HG03280 (cell line): ENCODE results near the gene CACNA1G.

Experiments used
- ATAC-seq: cut with Tn5 transposase; IDR thresholded peaks from one replicate; pipeline ENCODE4 v1.9.1; 2021; ENCODE audit warnings: mild to moderate bottlenecking, moderate library complexity; ENCODE audit not compliant: unreplicated experiment

Gene CACNA1G

DNA sequence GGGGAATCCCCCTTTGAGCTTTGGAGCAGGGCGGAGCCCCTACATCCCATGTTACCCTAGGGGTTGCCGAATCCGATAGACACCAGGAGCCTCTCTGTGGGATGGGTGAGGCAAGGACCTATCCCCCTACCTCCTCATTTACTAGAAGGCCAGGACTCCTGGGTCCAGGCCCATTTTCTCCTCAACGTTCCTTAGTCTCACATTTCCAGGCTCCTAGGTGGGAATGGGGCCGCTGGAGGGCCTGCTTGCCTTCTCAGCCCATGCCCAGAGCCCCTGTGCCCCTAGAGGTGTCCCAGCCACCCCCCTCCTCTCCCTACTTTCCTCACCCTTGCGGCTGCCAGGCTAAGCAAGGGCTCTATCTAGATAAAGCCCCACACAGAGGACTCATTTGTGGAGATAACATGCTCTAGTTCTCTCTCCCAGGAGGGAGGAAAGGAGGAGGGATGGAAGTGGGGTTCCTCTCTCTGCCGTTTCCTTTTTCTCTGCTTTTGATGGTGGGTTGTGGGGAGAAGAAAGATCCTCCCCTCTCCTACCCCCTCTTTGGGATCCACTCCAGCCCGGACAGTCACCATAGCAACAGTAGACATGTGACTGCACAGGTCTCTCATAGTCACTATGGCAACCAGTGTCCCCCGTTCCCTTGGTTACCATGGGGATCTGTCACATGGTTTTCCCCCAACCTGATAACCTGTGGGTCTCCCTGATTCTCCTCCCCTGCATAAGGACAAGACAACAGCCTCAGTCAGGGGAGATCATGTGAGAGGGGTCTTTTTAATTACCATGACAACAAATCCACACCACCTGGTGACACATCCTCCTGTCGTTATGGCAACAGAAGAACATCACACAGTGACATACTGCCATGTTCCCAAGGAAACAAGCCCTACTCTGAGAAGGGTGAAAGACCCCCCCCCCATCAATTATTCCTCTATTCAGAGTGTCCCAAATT lies 5.2 kb downstream of the CACNA1G start:
- no peak for ATAC-seq

DNA sequence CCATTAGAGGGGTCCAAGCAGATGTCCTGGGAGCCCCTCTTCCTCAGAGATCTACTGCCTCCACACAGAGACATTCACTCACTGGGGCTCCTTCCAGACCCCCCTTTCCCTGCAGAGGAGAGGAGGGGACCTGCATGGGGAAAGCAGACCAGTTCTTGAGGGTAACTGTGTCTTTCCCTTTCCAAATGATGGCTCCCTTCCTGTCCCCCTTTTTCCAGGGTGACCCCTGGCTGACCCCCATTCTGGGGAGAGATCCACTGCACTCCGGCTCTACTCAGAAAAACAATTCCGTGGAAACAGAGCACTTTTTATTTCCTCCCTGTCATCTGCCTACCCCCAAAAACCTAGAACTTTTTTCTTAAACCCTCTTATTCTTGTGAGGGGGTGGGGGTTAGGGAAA lies 6.4 kb downstream of the CACNA1G start:
- no peak for ATAC-seq

DNA sequence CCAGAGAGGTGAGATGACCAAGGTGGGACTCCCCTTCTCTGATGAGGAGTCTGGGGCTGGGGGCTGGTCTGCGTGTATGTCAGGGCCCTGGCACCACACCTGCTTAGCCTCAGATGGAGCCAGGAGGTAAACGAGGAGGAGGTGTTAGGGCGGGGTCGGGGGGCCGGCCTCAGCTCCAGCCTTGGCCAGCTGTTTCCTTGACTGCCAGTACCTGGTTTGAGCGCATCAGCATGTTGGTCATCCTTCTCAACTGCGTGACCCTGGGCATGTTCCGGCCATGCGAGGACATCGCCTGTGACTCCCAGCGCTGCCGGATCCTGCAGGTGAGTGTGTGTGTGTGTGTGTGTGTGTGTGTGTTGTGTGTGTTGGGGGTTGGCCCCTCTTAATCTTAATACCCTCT lies 8.1 kb downstream of the CACNA1G start:
- no peak for ATAC-seq

DNA sequence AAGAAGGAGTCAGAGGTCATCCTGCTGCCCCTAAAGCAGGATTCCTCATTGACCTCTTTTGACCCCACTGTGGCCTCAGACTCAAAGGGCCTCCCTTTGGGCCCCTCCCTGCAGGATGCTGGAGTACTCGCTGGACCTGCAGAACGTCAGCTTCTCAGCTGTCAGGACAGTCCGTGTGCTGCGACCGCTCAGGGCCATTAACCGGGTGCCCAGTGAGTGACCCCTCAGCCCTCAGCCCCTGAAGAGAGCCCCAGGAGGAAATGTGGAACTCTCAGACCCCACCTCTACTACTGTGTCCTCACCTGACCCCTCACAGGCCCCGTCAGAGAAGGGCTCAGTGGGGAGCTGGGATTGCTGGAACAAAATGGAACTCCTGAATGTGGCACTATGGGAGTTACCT lies 9.1 kb downstream of the CACNA1G start:
- no peak for ATAC-seq

DNA sequence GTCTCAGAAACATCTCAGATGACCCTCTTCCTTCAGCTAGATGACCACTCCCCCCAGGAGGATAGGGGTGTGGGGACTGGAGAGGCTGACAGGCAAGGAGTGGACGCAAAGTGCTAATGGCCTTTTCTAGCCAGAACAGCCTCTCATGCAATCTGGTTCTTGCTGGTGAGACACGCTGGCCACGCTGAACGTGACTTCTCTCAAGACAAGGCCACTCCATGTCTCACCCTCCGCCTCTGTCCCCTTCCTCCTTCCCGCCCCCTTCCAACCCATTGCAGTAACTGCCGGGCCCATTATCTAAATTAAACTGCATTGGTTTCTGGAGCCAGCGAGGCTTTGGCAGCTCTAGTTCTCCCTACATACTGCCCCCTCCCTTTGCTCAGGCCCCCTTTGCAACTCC lies 9.5 kb downstream of the CACNA1G start:
- no peak for ATAC-seq

DNA sequence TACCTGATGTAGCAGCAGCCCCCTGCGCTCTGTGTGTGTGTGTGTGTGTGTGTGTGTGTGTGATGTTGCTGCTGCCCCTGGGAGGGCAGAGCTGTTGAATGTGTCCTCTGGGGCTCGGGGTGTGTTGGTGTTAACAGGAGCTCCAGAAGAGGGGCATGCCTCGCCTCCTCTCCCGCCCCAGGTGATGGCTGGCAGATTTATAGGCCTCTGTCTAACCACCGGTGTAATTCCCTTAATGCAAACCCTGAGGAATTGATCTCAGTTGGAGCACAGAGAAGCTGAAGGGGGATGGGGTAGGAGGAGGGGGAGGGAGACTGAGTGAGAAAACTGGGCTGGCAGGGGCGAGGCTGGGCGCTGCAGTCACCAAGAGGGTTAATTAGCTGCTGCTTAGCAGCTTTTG lies 10.0 kb downstream of the CACNA1G start:
- ATAC-seq, result no peak

DNA sequence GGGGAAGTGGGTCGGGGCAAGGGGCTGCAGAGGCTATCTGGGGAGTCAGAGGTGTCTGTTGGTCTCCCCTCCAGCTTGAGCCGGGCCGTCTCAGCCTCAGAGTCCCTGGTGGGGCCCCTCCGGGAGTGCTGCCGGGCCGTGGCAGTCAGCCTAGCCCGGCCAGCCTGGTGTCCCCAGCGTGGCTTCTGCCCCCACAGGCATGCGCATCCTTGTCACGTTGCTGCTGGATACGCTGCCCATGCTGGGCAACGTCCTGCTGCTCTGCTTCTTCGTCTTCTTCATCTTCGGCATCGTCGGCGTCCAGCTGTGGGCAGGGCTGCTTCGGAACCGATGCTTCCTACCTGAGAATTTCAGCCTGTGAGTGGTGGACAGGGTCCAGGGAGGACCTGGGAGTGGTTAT lies 11.2 kb downstream of the CACNA1G start:
- ATAC-seq, result no peak

DNA sequence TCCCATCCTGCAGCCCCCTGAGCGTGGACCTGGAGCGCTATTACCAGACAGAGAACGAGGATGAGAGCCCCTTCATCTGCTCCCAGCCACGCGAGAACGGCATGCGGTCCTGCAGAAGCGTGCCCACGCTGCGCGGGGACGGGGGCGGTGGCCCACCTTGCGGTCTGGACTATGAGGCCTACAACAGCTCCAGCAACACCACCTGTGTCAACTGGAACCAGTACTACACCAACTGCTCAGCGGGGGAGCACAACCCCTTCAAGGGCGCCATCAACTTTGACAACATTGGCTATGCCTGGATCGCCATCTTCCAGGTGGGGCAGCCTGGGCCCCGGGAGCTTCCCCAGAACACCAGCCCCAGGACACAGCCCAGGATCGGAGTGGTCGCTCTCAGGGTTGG lies 12.0 kb downstream of the CACNA1G start:
- ATAC-seq, result no peak

DNA sequence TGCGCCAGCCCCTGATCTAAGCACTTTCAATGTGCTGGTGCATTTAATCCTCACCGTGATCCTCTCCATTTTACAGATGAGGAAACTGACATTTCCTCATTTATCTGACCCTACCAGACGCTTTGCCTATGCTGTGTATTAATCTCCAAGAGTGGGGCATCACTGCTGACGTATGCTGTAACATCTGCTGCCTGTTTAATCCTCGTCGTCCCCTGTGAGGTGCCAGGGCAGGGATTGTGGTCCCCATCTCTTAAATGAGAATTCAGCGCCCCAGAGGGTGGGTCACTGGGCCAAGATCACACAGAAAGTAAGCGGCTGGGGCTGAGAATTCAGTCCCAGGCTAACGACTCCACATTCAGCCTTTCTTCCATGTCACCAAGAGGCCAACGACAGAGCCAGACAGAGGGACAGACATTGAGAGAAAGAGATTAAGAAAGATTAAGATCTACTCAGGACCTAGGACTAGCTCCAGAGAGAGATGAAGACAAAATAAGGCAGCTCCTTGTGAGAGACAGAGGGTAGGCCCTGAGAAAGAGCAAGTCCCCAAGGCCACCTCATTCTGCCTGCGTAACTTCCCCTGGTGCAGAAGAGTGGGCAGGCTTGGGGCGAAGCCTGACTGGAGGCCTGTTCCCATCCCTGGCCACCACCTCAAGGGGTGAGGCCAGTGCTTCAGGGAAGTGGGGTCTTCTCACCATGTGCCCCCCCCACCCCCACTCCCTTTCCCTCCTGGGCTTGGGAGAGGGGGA lies 13.5 kb downstream of the CACNA1G start:
- ATAC-seq, result no peak

DNA sequence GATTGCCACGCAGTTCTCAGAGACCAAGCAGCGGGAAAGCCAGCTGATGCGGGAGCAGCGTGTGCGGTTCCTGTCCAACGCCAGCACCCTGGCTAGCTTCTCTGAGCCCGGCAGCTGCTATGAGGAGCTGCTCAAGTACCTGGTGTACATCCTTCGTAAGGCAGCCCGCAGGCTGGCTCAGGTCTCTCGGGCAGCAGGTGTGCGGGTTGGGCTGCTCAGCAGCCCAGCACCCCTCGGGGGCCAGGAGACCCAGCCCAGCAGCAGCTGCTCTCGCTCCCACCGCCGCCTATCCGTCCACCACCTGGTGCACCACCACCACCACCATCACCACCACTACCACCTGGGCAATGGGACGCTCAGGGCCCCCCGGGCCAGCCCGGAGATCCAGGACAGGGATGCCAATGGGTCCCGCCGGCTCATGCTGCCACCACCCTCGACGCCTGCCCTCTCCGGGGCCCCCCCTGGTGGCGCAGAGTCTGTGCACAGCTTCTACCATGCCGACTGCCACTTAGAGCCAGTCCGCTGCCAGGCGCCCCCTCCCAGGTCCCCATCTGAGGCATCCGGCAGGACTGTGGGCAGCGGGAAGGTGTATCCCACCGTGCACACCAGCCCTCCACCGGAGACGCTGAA lies 15.2 kb downstream of the CACNA1G start:
- ATAC-seq, result no peak

DNA sequence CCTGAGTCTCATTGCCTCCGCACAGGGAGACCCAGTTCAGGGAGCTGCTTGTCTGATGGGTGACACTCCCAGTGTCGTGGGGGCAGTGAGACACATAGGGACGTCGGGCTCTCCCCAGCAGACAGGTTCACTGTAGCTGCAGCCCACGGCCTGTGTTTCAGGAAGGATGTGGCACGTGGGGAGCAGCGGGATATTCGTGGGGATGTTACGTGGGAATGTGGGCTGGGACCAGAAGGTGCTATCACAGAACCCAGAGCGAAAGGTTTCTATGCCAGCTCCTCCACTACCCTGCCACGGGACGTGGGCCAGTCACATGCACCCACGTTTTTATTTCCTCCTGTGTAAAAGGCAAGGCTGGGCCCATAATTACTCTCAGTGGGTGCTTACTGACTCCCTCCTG lies 16.3 kb downstream of the CACNA1G start:
- no peak for ATAC-seq

DNA sequence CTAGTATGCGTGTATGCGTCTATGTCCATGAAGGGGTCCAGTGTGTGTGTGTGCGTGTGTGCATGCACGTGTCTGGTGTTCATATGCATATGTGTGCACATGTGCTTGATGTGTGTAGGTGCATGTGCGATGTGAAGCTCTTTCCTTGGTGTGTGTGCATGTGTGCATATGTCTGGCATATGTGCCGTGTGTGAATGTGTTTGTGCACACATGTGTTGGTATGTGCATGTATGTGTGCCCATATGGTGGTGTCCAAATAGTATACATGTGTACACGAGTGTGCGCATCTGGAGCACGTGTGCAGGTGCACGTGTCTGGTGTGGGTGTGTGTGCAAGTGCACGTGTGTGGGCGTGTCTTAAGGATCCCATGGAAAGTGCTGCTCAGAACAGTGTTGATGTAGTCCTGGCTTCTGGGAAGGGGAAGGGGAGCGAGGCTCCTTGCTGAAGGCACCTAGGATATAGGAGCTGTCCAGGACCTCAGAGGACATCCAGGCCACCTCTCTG lies 17.0 kb downstream of the CACNA1G start:
- no peak for ATAC-seq

DNA sequence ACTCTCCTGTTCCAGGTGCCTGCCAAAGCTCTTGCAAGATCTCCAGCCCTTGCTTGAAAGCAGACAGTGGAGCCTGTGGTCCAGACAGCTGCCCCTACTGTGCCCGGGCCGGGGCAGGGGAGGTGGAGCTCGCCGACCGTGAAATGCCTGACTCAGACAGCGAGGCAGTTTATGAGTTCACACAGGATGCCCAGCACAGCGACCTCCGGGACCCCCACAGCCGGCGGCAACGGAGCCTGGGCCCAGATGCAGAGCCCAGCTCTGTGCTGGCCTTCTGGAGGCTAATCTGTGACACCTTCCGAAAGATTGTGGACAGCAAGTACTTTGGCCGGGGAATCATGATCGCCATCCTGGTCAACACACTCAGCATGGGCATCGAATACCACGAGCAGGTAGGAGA lies 17.7 kb downstream of the CACNA1G start:
- ATAC-seq, result no peak

DNA sequence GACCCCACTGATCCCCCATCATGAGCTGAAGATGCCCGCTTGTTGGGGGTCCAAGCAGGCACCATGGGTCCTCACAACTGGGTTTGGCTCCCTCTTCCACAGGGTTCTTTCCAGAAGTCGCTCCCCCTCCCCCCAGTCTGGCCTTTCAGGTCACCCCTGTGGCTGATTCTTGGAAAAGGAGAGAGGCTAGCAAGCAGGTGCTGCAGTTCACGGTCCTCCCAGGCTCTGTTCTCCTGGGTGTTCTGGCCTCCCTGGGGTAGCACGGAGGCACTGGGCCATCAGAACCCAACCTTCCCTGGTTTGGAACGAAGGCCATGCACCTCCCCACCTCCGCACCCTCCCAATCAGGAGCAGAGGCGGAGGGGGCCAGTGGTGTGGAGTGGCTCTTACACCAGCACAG lies 18.9 kb downstream of the CACNA1G start:
- ATAC-seq, result no peak

DNA sequence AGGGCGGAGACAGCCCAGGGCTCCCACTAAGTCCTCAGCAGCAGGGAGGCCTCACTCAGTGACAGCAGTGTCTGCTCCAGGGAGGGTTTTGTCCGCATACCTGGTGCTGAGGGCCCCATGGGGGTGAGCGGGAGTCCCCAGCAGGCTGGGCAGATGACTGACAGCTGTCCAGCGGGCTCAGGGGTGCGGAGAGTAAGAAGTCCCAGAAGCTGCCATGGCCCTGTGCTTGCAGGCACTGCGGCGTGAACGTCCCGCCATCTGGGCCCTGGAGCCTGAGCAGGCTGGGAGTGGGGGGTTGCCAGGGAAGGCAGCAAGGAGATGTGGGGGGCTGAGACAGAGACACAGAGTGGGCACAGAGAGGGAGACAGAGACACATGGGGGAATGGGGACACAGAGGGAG lies 20.1 kb downstream of the CACNA1G start:
- ATAC-seq, result no peak

DNA sequence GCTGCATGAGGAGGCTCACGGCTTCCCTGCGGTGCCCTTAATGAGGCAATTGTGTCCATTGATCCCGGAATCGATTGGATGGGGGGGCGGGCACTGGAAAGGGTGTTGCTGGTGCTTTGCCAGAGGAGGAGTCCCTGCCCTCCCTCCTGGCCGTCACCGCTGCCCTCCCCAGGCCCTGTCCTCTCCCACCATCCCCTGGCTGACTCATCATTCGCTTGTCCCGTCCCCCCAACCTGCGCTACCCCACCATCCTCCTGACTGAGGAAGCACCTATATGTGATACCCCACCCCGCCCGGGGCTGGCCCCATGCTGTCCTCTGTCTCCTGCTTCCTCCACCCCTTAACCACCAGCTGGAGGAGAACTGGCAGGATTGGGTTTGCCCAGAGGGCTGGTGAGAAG lies 20.8 kb downstream of the CACNA1G start:
- no peak for ATAC-seq

DNA sequence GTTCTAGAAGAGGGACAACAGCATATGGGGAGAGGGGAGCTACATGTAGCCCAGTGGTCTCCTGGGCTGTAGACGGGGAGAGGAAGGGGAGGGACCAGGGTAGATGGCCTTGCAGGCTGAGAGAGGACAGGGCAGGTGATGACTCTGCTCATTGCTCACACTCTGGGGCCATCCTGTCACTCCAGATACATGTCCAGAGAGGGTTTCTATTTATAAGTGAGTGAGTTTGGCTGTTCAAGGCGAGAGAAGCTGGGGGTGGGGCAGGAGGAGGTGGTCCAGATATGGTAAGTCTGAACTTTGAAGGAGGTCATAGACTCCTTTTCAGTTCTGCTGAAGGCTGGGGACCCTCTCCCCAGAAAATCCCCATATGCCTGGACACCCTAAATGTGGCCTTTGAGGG lies 22.2 kb downstream of the CACNA1G start:
- ATAC-seq, result no peak

DNA sequence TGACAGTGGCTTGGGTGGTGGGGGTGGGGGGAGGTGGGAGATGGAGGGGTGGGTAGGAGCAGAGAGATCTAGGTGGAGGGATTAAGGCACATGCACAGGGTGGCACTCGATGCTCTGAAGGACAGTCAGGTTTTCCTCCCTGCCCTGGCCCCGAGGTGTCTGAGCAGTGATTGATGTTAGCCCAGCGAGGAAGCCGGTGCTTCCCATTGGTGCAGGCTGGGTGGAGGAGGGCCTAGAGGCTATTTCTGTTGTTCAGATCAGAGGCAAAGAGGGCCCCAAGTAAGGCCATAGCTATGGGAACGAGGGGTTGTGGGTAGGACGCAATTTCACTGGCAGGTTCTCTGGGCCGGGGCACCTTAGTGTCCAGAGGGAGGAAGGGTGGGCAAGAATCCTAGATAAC lies 23.1 kb downstream of the CACNA1G start:
- no peak for ATAC-seq

DNA sequence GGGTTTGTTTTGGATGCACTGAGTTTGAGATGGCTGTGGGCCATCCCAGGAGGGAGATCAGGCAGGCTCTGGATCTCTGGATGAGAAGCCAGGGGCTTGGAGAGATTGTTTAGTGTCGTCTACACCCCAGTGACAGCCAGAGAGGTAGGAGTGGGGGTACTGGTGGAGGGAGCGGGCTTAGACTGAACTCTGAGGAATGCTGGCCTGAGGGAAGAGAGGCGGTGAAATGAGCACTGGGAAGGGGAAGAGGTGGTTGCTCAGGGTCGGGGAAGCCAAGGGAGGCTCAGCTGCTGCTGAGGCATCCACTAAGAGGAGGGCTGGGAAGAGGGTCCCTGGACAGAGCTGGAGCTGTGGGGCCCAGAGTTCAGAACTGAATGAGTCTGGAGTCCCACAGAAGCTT lies 23.6 kb downstream of the CACNA1G start:
- no peak for ATAC-seq

DNA sequence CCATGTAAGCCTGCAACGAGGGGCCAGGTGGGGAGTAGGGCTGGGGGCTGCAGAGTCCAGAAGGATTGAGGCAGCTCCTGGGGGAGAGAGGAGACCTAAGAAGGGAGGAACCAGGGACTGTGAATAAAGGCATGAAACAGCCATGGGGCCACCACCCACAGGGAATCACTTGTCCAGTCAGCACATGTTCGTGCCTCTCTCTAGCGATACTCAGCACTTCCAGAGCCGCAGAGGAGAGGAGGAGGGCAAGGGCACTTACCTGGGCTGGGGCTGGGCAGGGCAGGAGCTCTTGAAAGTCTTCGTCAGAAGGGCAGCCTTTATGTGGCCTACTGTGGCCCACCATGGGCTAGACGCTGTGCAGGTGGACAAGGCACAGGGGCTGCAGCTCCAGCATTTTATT lies 24.2 kb downstream of the CACNA1G start:
- no peak for ATAC-seq

DNA sequence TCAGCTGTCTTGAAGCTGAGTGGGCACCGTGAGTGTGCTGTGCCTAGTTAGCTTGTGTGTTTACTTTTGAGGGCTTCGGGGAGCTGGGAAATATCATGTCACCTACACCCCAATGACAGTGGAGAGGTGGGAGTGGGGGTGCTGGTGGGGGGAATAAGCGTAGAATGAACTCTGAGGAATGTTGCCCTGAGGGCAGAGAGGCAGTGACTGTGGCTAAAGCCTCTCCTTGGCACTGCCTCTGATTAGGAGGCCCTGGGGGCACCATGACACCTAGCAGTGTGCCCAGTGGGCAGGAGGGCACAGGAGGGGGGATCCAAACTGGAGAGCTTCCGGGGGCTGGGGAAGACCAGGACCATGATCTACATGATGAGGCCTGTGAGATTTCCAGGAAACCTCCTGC lies 24.8 kb downstream of the CACNA1G start:
- no peak for ATAC-seq

DNA sequence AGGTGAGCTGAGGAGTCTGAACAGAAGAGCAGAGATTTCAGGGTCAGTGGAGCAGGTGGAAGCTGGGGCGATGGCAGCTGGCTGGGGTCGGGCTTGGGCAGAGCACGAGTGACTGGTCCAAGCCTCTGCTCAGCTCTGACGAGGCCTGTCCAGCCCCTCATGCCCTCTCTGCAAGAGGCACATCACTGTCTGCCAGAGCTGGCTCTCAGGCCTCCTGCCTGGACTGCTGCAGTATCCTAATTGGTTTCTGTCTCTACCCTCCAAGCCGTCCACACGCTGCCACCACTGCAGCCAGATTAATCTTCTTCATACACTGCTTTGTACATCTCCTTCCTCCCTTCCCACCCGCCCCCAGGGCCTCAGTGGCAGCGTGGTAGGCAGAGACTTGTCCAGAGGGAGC lies 25.4 kb downstream of the CACNA1G start:
- no peak for ATAC-seq
